Smooth muscle cell of trachea (primary cell): ENCODE results near the gene IL22RA1. TPM values are rescaled to one million over a fixed set of nuclear protein-coding genes. Genes with fewer than 3 reads are reported as not detected.

Experiments used
- total RNA-seq: library from RNA; depleted of rRNA; stranded (reverse); fragments of >200 nt; gene quantifications from 2 replicates; pipeline ENCODE4 v1.2.1, GENCODE V29; 2014

The IL22RA1 gene
- total RNA-seq = 0.15 and 0.17 TPM in 2 replicates

DNA sequence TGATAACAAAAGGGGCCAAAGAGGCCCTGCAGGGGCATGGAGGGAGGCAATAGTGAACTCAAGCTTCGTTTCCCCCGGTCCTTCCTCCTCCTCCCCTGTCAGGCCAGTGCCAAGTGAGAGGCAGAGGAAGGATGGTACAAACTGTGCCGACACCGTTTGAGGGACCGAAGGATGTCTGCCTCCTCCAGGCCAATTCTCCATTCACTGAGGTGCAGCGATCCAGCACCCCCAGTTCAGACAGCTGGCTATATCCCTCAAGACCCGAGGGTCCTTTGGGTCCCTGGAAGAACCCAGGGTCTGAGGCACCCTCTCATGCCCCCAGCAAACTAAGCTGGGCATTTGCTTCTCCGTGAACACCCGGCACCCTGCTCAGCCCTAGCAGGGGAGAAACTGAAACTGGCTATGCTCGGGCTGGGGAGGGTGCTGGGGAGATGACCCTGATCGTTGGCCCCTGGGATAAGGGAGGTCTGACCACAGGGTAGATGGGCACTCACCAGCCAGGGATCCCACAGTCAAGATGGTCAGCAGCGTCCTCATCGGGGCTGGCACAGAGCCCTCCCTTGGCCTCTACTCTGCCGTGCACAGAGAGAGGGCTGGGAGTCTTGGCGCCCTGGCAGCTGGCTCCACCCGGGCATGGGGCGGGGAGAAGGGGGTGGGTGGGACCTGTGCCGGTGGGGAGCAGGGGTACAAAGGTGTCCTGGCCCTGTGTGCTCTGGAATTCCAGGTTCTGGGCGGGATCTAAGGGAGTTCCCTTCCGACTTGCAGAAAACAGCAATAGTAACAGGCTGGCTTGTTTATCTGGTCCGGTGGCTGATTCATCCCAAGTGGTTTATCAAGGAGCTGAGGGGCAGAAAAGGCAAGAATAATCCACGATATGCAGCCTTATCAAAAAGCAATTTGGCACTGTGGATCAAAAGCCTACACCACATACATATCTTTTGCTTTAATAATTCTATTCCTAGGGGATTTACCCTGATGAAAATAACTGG lies at the start of gene IL22RA1:
Gene IL22RA1, minus strand, starts transcription at position 595 of the 989 bp plus-strand sequence. Its CDS starts 58 bp downstream, at position 537.

GRCh38 chr1:24186993-24187790 lies 44.3 kb upstream of the IL22RA1 start, which contains the start of gene IFNLR1:
Gene IFNLR1 (minus strand): TSS chr1:24187289. CDS start chr1:24187248, 41 bp downstream.

GRCh38 chr1:24111996-24112779 lies 30.8 kb downstream of the IL22RA1 start, which contains the start of gene MYOM3:
Gene MYOM3 (minus strand): TSS chr1:24112135. CDS start chr1:24108636, 3,499 bp downstream.

Other genes with a start within 250 kb of the IL22RA1 start
- gene CNR2, start 229.8 kb downstream of the IL22RA1 start, total RNA-seq = not detected in 2 replicates
- gene PNRC2, start 183.3 kb downstream of the IL22RA1 start, total RNA-seq = 76.9 and 128 TPM in 2 replicates
- gene SRSF10, start 162.8 kb downstream of the IL22RA1 start, total RNA-seq = 65.0 and 102 TPM in 2 replicates
- not detected in 2 replicates for gene MYOM3, start 31.0 kb downstream of the IL22RA1 start, total RNA-seq
- gene IFNLR1, start 44.1 kb upstream of the IL22RA1 start, total RNA-seq = not detected in 2 replicates
- not detected in 2 replicates for gene GRHL3, start 176.2 kb upstream of the IL22RA1 start, total RNA-seq